Type B pancreatic cell (in vitro differentiated cells): ENCODE measurements around the gene FAIM2. TPM values are rescaled to one million over a fixed set of nuclear protein-coding genes. Genes with fewer than 3 reads are reported as not detected.

Experiments
- DNase-seq: peaks from one replicate; pipeline ENCODE4 v3.0.0; 2021; ENCODE audit warnings: mixed read lengths; ENCODE audit not compliant: unreplicated experiment; ENCODE audit errors: extremely low spot score
- H3K27ac Mint-ChIP-seq: 2 replicates; pipeline ENCODE4 v1.8.0; 2021; ENCODE audit warnings: mild to moderate bottlenecking, mixed read lengths
- H3K27me3 Mint-ChIP-seq: 2 replicates; pipeline ENCODE4 v1.8.0; 2021; ENCODE audit warnings: mixed read lengths
- H3K36me3 Mint-ChIP-seq: 2 replicates; pipeline ENCODE4 v1.8.0; 2021; ENCODE audit warnings: mixed read lengths
- H3K4me1 Mint-ChIP-seq: one replicate; pipeline ENCODE4 v1.8.0; 2021; ENCODE audit warnings: mixed read lengths; ENCODE audit not compliant: unreplicated experiment
- H3K4me3 Mint-ChIP-seq: 2 replicates; pipeline ENCODE4 v1.8.0; 2021; ENCODE audit warnings: mild to moderate bottlenecking, mixed read lengths
- H3K9me3 Mint-ChIP-seq: 2 replicates; pipeline ENCODE4 v1.8.0; 2021; ENCODE audit warnings: mixed read lengths
- CTCF ChIP-seq: fragments of 200-600 bp; sonication (generic); conservative IDR thresholded peaks from 2 replicates; pipeline ENCODE4 v1.5.0; 2021; ENCODE audit warnings: antibody characterized with exemption, mild to moderate bottlenecking
- total RNA-seq: library from RNA; stranded (reverse); gene quantifications from 2 replicates; pipeline ENCODE4 v1.2.1, GENCODE V29; 2021; ENCODE audit warnings: low replicate concordance

Gene FAIM2
- total RNA-seq, 1 donor from 2014 or later, result 1.7 TPM

GRCh38 chr12:49887536-49888401 lies 15.9 kb downstream of the FAIM2 start:
- Mint-ChIP-seq H3K36me3 (no peaks in the 10 kb centered on the region), H3K27ac (no peak overlapping the region), H3K4me3 (no peak overlapping the region), H3K9me3 (no peaks in the 10 kb centered on the region), H3K27me3 (peaks cover 24% of the 10 kb centered on the region), H3K4me1 (peaks cover 27% of the 10 kb centered on the region)
- no peak for DNase-seq
- TF ChIP-seq CTCF, result no peak

GRCh38 chr12:49887091-49887490 lies 16.6 kb downstream of the FAIM2 start:
- Mint-ChIP-seq H3K36me3 (no peaks in the 10 kb centered on the region), H3K4me3 (no peak overlapping the region), H3K27me3 (peaks cover 18% of the 10 kb centered on the region), H3K9me3 (no peaks in the 10 kb centered on the region), H3K4me1 (peaks cover 28% of the 10 kb centered on the region), H3K27ac (no peak overlapping the region)
- TF ChIP-seq CTCF, result no peak
- no peak for DNase-seq

- Mint-ChIP-seq H3K4me1 (peaks cover 28% of the 10 kb centered on the region), H3K27me3 (peaks cover 16% of the 10 kb centered on the region), H3K4me3 (no peak overlapping the region), H3K27ac (no peak overlapping the region), H3K9me3 (no peaks in the 10 kb centered on the region), H3K36me3 (no peaks in the 10 kb centered on the region)
- TF ChIP-seq CTCF, result no peak
- DNase-seq, result no peak
These were observed 17.8 kb downstream of the FAIM2 start for GRCh38 chr12:49885663-49886461.

GRCh38 chr12:49885118-49885517 lies 18.6 kb downstream of the FAIM2 start:
- Mint-ChIP-seq H3K36me3 (no peaks in the 10 kb centered on the region), H3K4me1 (peaks cover 28% of the 10 kb centered on the region), H3K27ac (no peak overlapping the region)

More at GRCh38 chr12:49885118-49885517, 18.6 kb downstream of the FAIM2 start:
- TF ChIP-seq CTCF, result no peak
- H3K27me3 Mint-ChIP-seq, result peaks cover 16% of the 10 kb centered on the region
- no peak for DNase-seq
- H3K4me3 Mint-ChIP-seq, result no peak overlapping the region
- H3K9me3 Mint-ChIP-seq, result no peaks in the 10 kb centered on the region
